Activated T-helper 1 cell treated with anti-CD3 and anti-CD28 coated beads, Interleukin-2, amount 50 U/mL, for 16 hours (primary cell): ENCODE results near the gene NUP214.
A peak's percentile ranks its signal among the peaks of the same experiment; 100 is the strongest.

Source experiments
- DNase-seq, 2 donors: peaks; one replicate each; pipeline ENCODE4 v3.0.0-alpha.2; 2020; ENCODE audit warnings: low read depth in 1 of 2, low spot score in 1 of 2

Gene NUP214

GRCh38 chr9:131276094-131276888 lies 150.9 kb downstream of the NUP214 start, which contains the start of gene FAM78A:
Gene FAM78A, minus strand, starts transcription at chr9:131276510. Its CDS starts 331 bp downstream, at chr9:131276179.
- no peak for DNase-seq

- no peak for DNase-seq
Measured at GRCh38 chr9:131276891-131277286, 151.5 kb downstream of the NUP214 start.

GRCh38 chr9:131277287-131277909 lies 152.0 kb downstream of the NUP214 start:
- DNase-seq = no peak

- peak; percentile 30 to 57 for DNase-seq
Measured at GRCh38 chr9:131277910-131278701, 152.7 kb downstream of the NUP214 start.

GRCh38 chr9:131278702-131279111 lies 153.3 kb downstream of the NUP214 start:
- no peak for DNase-seq

- no peak for DNase-seq
Measured at GRCh38 chr9:131279196-131279862, 153.9 kb downstream of the NUP214 start.

GRCh38 chr9:131279863-131280570 lies 154.6 kb downstream of the NUP214 start:
- DNase-seq = no peak

- no peak for DNase-seq
Measured at GRCh38 chr9:131280660-131281059, 155.3 kb downstream of the NUP214 start.

- DNase-seq = no peak
Measured at GRCh38 chr9:131281119-131281965, 156.0 kb downstream of the NUP214 start.

GRCh38 chr9:131282175-131282574 lies 156.8 kb downstream of the NUP214 start:
- no peak for DNase-seq

GRCh38 chr9:131282688-131283422 lies 157.5 kb downstream of the NUP214 start:
- no peak for DNase-seq
